Activated naive CD8-positive, alpha-beta T cell treated with anti-CD3 and anti-CD28 coated beads, Interleukin-2, amount 10 ng/mL, durations not matched to agents 7 days and 5 days (primary cell): ENCODE data around the gene STK16. TPM values are rescaled to one million over a fixed set of nuclear protein-coding genes. Genes with fewer than 3 reads are reported as not detected.
"Not testable (repeated sequence)": the region's sequence is repeated elsewhere in the genome, so short reads cannot be mapped to it uniquely, and the experiment has no call there.

Source experiments
- ATAC-seq: fragments of 150-1000 bp; cut with Tn5 transposase; one replicate; pipeline ENCODE4 v1.10.0; 2021; ENCODE audit warnings: low read depth, moderate library complexity
- POLR2A ChIA-PET: fragments of 350-600 bp; sonication (Branson Sonifier 250); formaldehyde crosslinking; loops from one replicate; lab custom pipeline; 2021; ENCODE audit warnings: antibody characterized with exemption; lab: Charles Lee
- DNase-seq: peaks from one replicate; pipeline ENCODE4 v3.0.0; 2021
- H3K27ac Mint-ChIP-seq: one replicate; pipeline ENCODE4 v1.8.0; 2022; ENCODE audit warnings: mild to moderate bottlenecking, mixed read lengths
- H3K27me3 Mint-ChIP-seq: one replicate; pipeline ENCODE4 v1.8.0; 2022; ENCODE audit warnings: mild to moderate bottlenecking, moderate library complexity, mixed read lengths
- H3K36me3 Mint-ChIP-seq: one replicate; pipeline ENCODE4 v1.8.0; 2021; ENCODE audit warnings: mild to moderate bottlenecking, mixed read lengths
- H3K4me1 Mint-ChIP-seq: one replicate; pipeline ENCODE4 v1.8.0; 2021; ENCODE audit warnings: mixed read lengths
- H3K4me3 Mint-ChIP-seq: one replicate; pipeline ENCODE4 v1.8.0; 2022; ENCODE audit warnings: mild to moderate bottlenecking, moderate library complexity, mixed read lengths
- H3K9me3 Mint-ChIP-seq: one replicate; pipeline ENCODE4 v1.8.0; 2021; ENCODE audit warnings: mixed read lengths
- total RNA-seq, 2 experiments: library from RNA; stranded (reverse); gene quantifications; one replicate each; pipeline ENCODE4 v1.2.3, GENCODE V29; 2021

STK16 gene, protein sequence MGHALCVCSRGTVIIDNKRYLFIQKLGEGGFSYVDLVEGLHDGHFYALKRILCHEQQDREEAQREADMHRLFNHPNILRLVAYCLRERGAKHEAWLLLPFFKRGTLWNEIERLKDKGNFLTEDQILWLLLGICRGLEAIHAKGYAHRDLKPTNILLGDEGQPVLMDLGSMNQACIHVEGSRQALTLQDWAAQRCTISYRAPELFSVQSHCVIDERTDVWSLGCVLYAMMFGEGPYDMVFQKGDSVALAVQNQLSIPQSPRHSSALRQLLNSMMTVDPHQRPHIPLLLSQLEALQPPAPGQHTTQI
- total RNA-seq = 10 to 100 TPM; 34.0 to 36.0 TPM

DNA sequence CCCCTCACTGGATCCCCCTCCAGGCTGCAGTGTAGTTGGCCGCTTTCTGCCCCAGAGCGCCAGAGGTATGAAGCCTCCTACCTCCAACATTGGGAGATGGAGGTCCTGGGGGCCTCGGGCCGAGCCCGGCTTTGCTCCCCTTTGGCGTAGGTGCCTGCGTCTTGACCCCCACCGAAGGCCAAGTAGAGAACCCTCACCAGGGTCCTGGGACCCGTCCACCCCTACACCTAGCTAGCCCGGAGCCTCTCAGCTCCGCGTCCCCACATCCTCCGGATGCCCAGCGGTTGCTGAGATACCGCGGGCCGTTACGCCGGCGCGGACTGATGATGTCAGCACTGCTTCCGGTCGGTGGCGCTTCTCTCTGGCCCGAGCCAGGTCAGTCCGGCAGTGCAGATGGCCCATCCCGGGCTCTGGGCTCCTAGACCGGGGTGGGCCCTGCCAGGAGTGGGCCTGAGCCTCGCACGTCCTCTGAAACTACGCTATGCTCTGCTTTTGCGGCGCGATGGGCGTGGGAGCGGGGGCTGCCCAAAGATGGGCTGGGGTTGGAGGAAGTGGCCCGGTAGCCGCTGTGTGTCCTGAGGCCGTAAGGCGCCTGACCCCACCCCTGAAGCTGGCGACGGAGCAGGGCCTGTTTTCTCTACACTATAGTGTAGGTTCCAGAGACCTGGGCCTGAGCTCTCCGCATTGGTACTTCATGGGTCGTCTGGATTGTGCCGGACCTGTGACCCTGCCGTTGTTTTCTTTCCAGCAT is at the start of gene STK16, which contains the start of gene GLB1L:
Gene STK16 (plus strand): TSS at position 332 of the 751 bp plus-strand sequence. CDS start 521 bp downstream, outside the sequence.
Gene GLB1L (minus strand): TSS at position 297 of the 751 bp plus-strand sequence. CDS start 1,871 bp downstream, outside the sequence.
- no peaks in the 10 kb centered on the region for H3K9me3 Mint-ChIP-seq
- peaks cover 30% of the 10 kb centered on the region for H3K36me3 Mint-ChIP-seq
- peak within 1 kb of the TSS; percentile 99 for H3K4me3 Mint-ChIP-seq
- no peaks in the 10 kb centered on the region for H3K27me3 Mint-ChIP-seq
- peak within 1 kb of the TSS; percentile 90 for H3K27ac Mint-ChIP-seq
- POLR2A ChIA-PET = interaction anchor here (0.5 to 2.9 kb wide), 20 partner anchors 8 to 120 kb away, joined by 3 to 38 read pairs (median 5); partner anchors contain the start of genes ABCB6, ANKZF1, ATG9A and DNAJB2
- peaks cover 60% of the 10 kb centered on the region for H3K4me1 Mint-ChIP-seq
- ATAC-seq (peak; percentile 64), DNase-seq (peak; percentile 96)

DNA sequence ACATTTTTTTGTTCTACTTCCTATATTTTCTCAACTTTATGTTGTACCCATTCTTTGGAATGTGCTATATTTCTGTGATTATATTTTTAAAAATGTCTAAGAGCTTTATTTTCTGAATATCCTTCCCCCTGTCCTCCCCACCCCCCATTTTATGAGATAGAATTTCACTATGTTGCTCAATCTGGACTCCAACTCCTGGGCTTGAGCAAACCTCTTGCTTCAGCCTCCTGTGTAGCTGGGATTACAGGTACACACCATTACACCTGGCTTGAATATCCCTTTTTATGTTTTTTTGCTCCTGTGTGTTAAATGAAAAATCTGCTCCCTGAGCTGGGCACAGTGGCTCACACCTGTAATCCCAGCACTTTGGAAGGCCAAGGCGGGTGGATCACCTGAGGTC is 47.9 kb upstream of the STK16 start:
- Mint-ChIP-seq H3K4me1 (peaks cover 18% of the 10 kb centered on the region), H3K27ac (no peak overlapping the region), H3K27me3 (no peaks in the 10 kb centered on the region), H3K9me3 (peaks cover 3% of the 10 kb centered on the region), H3K36me3 (peaks cover 3% of the 10 kb centered on the region), H3K4me3 (no peak overlapping the region)
- ATAC-seq (no peak), DNase-seq (no peak)
- POLR2A ChIA-PET = interaction anchor here (2.5 kb wide), 1 partner anchor 9 kb away, joined by 9 read pairs; the partner anchor contains the start of gene ZFAND2B

DNA sequence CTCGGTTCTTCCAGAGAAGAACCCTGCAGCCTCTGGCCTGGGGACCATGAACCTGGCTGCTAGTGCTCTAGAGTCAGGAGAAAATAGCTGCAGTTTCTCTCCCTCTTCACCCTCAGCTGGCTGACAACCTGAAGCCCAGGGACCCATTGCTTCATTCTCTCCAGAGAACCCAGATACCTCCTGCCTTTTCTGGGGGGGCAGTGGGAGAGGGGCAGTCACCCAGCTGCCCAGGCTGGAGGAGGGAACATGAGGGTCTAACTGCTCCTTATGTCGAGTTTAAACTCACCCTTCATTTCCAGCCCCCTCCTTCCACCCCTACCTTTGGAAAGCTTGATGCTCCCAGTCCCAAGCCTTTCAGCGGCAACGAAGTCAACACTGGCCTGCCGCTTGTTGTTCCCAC is 46.3 kb upstream of the STK16 start:
- Mint-ChIP-seq H3K27ac (peak overlapping the region; percentile 71), H3K27me3 (no peaks in the 10 kb centered on the region), H3K9me3 (peaks cover 8% of the 10 kb centered on the region), H3K4me3 (peak overlapping the region; percentile 55), H3K36me3 (peaks cover 4% of the 10 kb centered on the region), H3K4me1 (peaks cover 18% of the 10 kb centered on the region)
- ATAC-seq (no peak), DNase-seq (no peak)
- POLR2A ChIA-PET = interaction anchor here (2.3 to 3.0 kb wide), 3 partner anchors 16 to 80 kb away, joined by 5 to 63 read pairs (median 42); partner anchors contain the start of genes CNPPD1, DNAJB2 and RETREG2

DNA sequence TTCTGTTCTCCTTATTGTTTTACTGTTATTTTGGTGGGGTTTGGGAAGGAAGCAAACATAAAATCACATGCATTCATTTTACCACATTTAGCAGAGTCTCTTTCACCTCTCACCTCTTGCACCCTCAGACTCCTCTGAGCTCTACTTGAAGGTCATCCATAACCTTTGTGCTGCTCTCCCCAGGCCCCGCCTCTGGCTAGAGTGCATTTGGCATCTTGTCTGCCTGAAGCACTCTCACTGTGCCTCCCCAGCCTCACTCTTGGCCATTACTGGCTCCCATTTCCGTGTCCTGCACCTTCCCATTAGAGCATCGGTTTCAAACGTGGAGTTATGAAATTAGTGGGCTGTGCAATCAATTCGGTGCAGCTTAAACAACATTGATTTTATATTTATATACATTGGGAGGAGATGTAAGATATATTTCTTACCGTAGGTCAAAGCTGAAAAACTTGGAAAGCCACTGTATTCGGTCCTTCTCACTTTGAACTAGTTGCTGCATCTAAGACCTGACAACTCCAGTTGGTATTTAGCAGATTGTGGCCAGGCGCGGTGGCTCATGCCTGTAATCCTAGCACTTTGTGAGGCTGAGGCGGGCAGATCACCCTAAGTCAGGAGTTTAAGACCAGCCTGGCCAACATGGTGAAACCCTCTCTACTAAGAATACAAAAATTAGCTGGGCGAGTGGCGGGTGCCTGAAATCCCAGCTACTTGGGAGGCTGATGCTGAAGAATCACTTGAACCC is 45.6 kb upstream of the STK16 start:
- H3K4me3 Mint-ChIP-seq = peak overlapping the region; percentile 55
- POLR2A ChIA-PET = interaction anchor here (1.1 to 3.0 kb wide), 9 partner anchors 10 to 188 kb away, joined by 4 to 63 read pairs (median 8); partner anchors contain the start of genes ANKZF1, ATG9A, CNPPD1 and DNAJB2
- H3K4me1 Mint-ChIP-seq = peaks cover 18% of the 10 kb centered on the region
- peak overlapping the region; percentile 71 for H3K27ac Mint-ChIP-seq
- peaks cover 10% of the 10 kb centered on the region for H3K9me3 Mint-ChIP-seq
- peaks cover 6% of the 10 kb centered on the region for H3K36me3 Mint-ChIP-seq
- ATAC-seq = peak; percentile 40
- DNase-seq = no peak
- no peaks in the 10 kb centered on the region for H3K27me3 Mint-ChIP-seq

DNA sequence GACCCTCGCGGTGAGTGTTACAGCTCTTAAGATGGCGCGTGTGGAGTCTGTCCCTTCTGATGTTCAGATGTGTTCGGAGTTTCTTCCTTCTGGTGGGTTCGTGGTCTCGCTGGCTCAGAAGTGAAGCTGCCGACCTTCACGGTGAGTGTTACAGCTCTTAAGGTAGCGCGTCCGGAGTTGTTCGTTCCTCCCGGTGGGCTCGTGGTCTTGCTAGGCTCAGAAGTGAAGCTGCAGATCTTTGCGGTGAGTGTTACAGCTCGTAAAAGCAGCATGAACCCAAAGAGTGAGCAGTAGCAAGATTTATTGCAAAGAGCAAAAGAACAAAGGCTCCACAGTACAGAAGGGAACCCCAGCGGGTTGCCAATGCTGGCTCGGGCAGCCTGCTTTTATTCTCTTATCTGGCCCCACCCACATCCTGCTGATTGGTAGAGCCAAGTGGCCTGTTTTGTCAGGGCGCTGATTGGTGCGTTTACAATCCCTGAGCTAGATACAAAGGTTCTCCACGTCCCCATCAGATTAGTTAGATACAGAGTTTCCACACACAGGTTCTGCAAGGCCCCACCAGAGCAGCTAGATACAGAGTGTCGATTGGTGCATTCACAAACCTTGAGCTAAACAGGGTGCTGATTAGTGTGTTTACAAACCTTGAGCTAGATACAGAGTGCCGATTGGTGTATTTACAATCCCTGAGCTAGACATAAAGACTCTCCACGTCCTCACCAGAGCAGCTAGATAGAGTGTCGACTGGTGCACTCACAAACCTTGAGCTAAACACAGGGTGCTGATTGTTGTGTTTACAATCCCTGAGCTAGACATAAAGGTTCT is 44.6 kb upstream of the STK16 start:
- Mint-ChIP-seq H3K27ac (peak overlapping the region; percentile 92), H3K4me3 (peak overlapping the region; percentile 81), H3K4me1 (peaks cover 20% of the 10 kb centered on the region)
- peak; percentile 58 for DNase-seq
- POLR2A ChIA-PET = interaction anchor here (0.6 to 3.0 kb wide), 16 partner anchors 9 to 304 kb away, joined by 3 to 63 read pairs (median 4); partner anchors contain the start of genes ABCB6, ANKZF1, ATG9A and CNPPD1
- not testable (repeated sequence) for H3K9me3 Mint-ChIP-seq, H3K27me3 Mint-ChIP-seq, H3K36me3 Mint-ChIP-seq, ATAC-seq

DNA sequence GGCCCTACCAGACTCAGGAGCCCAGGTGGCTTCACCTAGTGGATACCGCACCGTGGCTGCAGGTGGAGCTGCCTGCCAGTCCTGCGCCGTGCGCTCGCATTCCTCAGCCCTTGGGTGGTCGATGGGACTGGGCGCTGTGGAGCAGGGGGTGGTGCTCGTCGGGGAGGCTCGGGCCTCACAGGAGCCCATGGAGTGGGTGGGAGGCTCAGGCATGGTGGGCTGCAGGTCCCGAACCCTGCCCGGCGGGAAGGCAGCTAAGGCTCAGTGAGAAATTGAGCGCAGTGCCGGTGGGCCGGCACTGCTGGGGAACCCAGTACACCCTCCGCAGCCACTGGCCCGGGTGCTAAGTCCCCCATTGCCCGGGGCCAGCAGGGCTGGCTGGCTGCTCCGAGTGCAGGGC is 43.9 kb upstream of the STK16 start:
- DNase-seq, H3K9me3 Mint-ChIP-seq, H3K36me3 Mint-ChIP-seq, H3K4me3 Mint-ChIP-seq, ATAC-seq, H3K27me3 Mint-ChIP-seq: not testable (repeated sequence)
- Mint-ChIP-seq H3K27ac (peak overlapping the region; percentile 92), H3K4me1 (peaks cover 23% of the 10 kb centered on the region)
- POLR2A ChIA-PET = interaction anchor here (1.1 to 3.0 kb wide), 10 partner anchors 8 to 78 kb away, joined by 3 to 63 read pairs (median 7); partner anchors contain the start of genes ABCB6, ANKZF1, ATG9A and DNAJB2

DNA sequence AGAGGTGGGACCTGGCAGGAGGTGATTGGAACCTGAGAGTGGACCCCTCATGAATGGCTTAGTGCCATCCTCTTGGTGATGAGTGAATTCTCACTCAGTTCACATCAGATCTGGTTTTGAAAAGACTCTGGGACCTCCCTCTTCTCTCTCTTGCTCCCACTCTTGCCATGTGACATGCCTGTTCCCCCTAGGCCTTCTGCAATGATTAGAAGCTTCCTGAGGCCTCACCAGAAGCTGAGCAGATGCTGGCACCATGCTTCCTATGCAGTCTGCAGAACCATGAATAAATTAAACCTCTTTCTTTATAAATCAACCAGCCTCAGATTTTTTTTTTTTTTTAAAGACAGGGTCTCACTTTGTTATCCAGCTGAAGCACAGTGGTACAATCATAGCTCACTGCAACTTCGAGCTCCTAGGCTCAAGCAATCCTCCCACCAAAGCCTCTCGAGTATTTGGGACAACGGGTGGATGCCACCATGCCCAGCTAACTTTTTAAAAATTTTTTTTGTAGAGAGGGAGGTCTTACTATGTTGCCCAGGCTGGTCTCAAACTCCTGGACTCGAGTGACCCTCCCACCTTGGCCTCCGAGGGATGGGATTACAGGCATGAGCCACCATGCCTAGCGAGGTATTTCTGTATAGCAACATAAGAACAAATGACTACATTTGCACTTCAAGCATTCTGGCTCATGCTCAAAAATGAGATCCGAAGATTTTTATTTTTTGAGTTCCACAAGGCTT is 40.7 kb upstream of the STK16 start:
- Mint-ChIP-seq H3K4me3 (no peak overlapping the region), H3K36me3 (peaks cover 10% of the 10 kb centered on the region), H3K27me3 (no peaks in the 10 kb centered on the region), H3K27ac (no peak overlapping the region), H3K4me1 (peaks cover 39% of the 10 kb centered on the region), H3K9me3 (peaks cover 10% of the 10 kb centered on the region)
- POLR2A ChIA-PET = interaction anchor here (1.4 to 3.3 kb wide), 3 partner anchors 23 to 49 kb away, joined by 4 to 73 read pairs (median 4); partner anchors contain the start of gene TUBA4A
- DNase-seq = no peak
- ATAC-seq = no peak

DNA sequence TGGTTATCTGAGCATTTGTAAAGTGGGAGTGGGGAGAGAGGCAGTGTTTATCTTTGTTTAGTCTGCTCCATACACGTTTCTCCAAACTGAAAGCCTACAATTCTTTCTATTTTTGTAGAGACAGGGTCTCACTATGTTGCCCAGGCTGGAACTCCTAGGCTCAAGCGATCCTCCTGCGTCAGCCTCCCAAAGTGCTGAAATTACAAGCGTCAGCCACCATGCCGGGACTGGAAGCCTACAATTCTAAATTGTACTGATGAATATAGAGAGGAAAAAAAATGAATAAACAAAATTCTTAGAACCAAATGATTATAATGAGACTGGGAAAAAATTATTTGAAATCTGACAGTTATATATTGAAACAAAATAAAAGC is 40.1 kb upstream of the STK16 start:
- H3K4me1 Mint-ChIP-seq = peaks cover 44% of the 10 kb centered on the region
- ATAC-seq = no peak
- no peak for DNase-seq
- peak overlapping the region; percentile 93 for H3K27ac Mint-ChIP-seq
- peaks cover 12% of the 10 kb centered on the region for H3K36me3 Mint-ChIP-seq
- H3K9me3 Mint-ChIP-seq = peaks cover 10% of the 10 kb centered on the region
- H3K27me3 Mint-ChIP-seq = no peaks in the 10 kb centered on the region
- no peak overlapping the region for H3K4me3 Mint-ChIP-seq
- POLR2A ChIA-PET = interaction anchor here (2.0 to 5.2 kb wide), 3 partner anchors 8 to 29 kb away, joined by 9 to 92 read pairs (median 73); partner anchors contain the start of gene CNPPD1

DNA sequence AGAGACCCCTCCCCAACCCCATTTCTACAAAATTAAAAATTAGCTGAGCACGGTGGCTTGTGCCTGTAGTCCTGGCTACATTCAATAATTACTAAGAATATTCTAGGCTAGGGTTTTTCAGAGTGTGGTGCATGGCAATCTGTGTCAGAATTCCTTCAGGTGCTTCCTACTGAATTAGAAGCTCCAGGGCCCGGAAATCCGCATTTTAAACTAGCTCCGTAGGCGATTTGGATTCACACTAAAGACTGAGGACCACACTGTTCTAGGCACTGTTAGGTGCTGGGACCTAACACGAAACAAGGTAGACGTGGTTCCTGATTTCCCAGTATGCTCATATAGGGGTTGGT is 39.3 kb upstream of the STK16 start:
- H3K36me3 Mint-ChIP-seq = peaks cover 13% of the 10 kb centered on the region
- no peak for DNase-seq
- H3K27ac Mint-ChIP-seq = peak overlapping the region; percentile 93
- ATAC-seq = no peak
- POLR2A ChIA-PET = interaction anchor here (0.6 to 5.2 kb wide), 15 partner anchors 9 to 73 kb away, joined by 4 to 92 read pairs (median 9); partner anchors contain the start of genes ANKZF1, ATG9A, CNPPD1 and DNAJB2
- H3K4me3 Mint-ChIP-seq = peak overlapping the region; percentile 85
- peaks cover 42% of the 10 kb centered on the region for H3K4me1 Mint-ChIP-seq
- H3K9me3 Mint-ChIP-seq = peaks cover 9% of the 10 kb centered on the region
- H3K27me3 Mint-ChIP-seq = no peaks in the 10 kb centered on the region

DNA sequence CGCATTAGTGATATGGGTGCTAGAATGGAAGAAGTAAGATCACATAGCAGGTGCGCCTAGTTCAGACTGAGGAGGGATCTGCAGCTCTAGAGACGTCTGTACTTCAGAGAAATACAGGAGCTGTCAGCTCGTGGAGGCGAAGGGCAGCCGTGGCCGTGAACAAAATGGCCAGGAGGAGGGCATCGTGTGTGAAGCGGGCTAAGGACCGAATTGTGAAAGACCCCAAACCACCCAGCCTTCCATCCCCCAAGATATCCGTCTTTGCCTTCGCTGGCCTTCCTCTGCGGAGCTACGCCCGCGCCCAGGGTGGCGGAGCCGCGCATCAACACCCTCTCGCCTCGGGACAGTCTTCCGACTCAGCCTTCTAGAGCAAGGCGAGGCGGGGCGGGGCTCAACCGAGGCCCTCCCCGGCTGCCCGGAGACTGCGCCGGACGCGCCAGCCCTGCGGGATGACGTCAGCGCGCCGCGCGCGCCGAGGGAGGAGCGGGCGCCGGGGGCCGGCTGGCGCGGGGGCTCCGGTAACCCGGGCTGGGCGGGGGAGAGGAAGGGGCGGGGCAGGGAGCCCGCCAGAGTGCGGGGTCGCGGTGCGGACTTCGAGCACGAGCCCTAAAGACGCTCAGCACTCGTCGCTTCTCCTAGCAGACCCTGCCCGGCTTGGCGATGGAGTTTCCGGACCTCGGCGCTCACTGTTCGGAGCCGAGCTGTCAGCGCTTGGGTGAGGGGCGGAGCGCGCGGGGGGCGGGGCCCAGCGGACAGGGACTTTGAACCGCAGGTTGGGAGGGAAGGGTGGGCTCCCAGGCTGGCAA is 38.7 kb upstream of the STK16 start, which contains the start of gene ZFAND2B:
Gene ZFAND2B (plus strand): TSS at position 455 of the 806 bp plus-strand sequence. CDS start 206 bp downstream, at position 661.
- POLR2A ChIA-PET = interaction anchor here (0.6 to 5.2 kb wide), 17 partner anchors 9 to 72 kb away, joined by 3 to 92 read pairs (median 8); partner anchors contain the start of genes ANKZF1, ATG9A, CNPPD1 and DNAJB2
- Mint-ChIP-seq H3K27me3 (no peaks in the 10 kb centered on the region), H3K27ac (peak within 1 kb of the TSS; percentile 93), H3K4me3 (peak within 1 kb of the TSS; percentile 85), H3K4me1 (peaks cover 47% of the 10 kb centered on the region), H3K36me3 (peaks cover 15% of the 10 kb centered on the region), H3K9me3 (peaks cover 7% of the 10 kb centered on the region)
- ATAC-seq (peak; percentile 97), DNase-seq (peak; percentile 99)
